ENCODE data around the gene CPNE6. TPM values are rescaled to one million over a fixed set of nuclear protein-coding genes. Genes with fewer than 3 reads are reported as not detected.

The CPNE6 gene
- total and polyA plus RNA-seq, 2 of the 13 experiments (the other 11 are each of a cell fraction or from before 2014, with no cell fraction given): not detected

DNA sequence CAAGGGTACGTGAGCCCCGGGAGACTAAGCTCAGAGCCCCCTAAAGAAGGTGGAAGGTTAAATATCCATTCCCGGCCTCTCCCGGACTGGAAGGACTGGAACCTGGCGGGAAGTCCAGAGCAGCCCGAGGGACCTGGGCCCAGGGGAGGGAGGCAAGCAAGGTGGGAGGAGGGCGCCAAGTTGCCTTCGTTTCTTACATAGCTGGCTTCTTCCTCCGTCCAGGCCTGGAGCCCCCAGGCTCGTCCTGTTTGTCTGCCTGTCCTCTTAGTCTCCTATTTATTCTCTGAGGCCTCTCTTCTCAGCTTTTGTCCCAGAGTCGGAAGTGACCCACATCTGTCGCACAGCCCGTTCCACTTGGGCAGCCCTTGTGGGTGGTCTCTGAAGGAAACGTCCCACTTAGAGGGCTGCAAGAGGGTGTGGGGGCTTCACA lies 23.5 kb downstream of the CPNE6 start:
- no peaks in the 10 kb centered on the region for H3K9me3 ChIP-seq (ENCODE audit: low read length)
- ChIA-PET CTCF (ENCODE audit: low intra/inter-chr PET ratio, low total read pairs) (interaction anchor here (2.7 to 3.3 kb wide), 2 partner anchors 14 to 36 kb away, joined by 10 to 15 read pairs; no protein-coding TSS in a partner anchor), POLR2A (interaction anchor here (0.5 to 14.4 kb wide), 54 partner anchors 8 to 1112 kb away, joined by 3 to 627 read pairs (median 8); partner anchors contain the start of genes ACIN1, AJUBA, C14orf119 and CARMIL3)
- 0 out of 2 replicates have a peak, but pooled peaks cover 4% of the 10 kb centered on the region for H4K20me1 ChIP-seq (ENCODE audit: insufficient read depth, low read length)
- WGBS (ENCODE audit: low lambda C conversion rate): 3% methylated on average over 14 of the region's 14 CpGs
- H3K4me3 ChIP-seq (replicated peaks in 1 of 3; ENCODE audit: insufficient read depth in 1 of 3, low read depth in 2 of 3, low read length in 3 of 3): peak overlapping the region; percentile 86 to 98 (median 97)
- H3K27ac ChIP-seq (ENCODE audit: extremely low read length, insufficient read depth, low read length): peak overlapping the region; percentile 87
- H3K79me2 ChIP-seq (ENCODE audit: insufficient read depth, low read length): peaks cover 28% of the 10 kb centered on the region
- peak overlapping the region; percentile 99 for H3K9ac ChIP-seq (ENCODE audit: insufficient read depth, low read depth, low read length)
- H3K27me3 ChIP-seq (ENCODE audit: control insufficient read depth in 1 of 2, insufficient read depth in 2 of 2, low read length in 2 of 2): peaks cover 0 to 6% of the 10 kb centered on the region in 2 experiments; a peak in 1 of 5 replicates
- BruUV-seq (replicated peaks): TSS peak; percentile 82
- in situ Hi-C loops (cut with HindIII; ENCODE audit: extremely low pct_ligation_motif_present, low pct_unique_long_range_greater_than_20kb): loop anchor here (5.0 kb wide), 2 partner anchors 38 to 83 kb away; no protein-coding TSS in a partner anchor
- intact Hi-C loops (cut with micrococcal nuclease; ENCODE audit: unreplicated experiment): loop anchor here (1.0 to 5.0 kb wide), 7 partner anchors 13 to 483 kb away; partner anchors contain the start of genes DCAF11, EMC9, IRF9 and NRL
- FAIRE-seq: no peak
- no peak overlapping the region for H2AFZ ChIP-seq (ENCODE audit: low read length)
- peaks cover 62% of the 10 kb centered on the region for H3K4me1 ChIP-seq (ENCODE audit: insufficient read depth, low read length)
- peaks cover 26 to 30% of the 10 kb centered on the region in 2 experiments for H3K36me3 ChIP-seq (replicated peaks in 1 of 2; ENCODE audit: control insufficient read depth in 1 of 2, insufficient read depth in 2 of 2, low read length in 2 of 2)
- peak overlapping the region; percentile 99 for H3K4me2 ChIP-seq (ENCODE audit: low read depth, low read length)
- no peak for DNase-seq (ENCODE audit: low spot score)
- peak; percentile 0 for ATAC-seq
- TF ChIP-seq REPIN1 (CRISPR knock-in tag; IDR thresholded peaks at IDR 0.05; ENCODE audit: borderline replicate concordance, low read depth) (no peak), ZNF468 (CRISPR knock-in tag; IDR thresholded peaks at IDR 0.05) (no peak), JUND (CRISPR knock-in tag; IDR thresholded peaks at IDR 0.05) (no peak), NR1H2 (CRISPR knock-in tag; IDR thresholded peaks at IDR 0.05; ENCODE audit: borderline replicate concordance, low read depth) (no peak), RFXAP (CRISPR knock-in tag; IDR thresholded peaks at IDR 0.05; ENCODE audit: borderline replicate concordance) (no peak; the same call in 1 of the 2 replicates), ATF5 (CRISPR knock-in tag; IDR thresholded peaks at IDR 0.05; ENCODE audit: low read depth) (no peak; the same call in 1 of the 2 replicates), PITX1 (CRISPR knock-in tag; IDR thresholded peaks at IDR 0.05) (no peak), ZNF383 (CRISPR knock-in tag; IDR thresholded peaks at IDR 0.05; ENCODE audit: borderline replicate concordance) (peak; percentile 97), KLF15 (CRISPR knock-in tag; IDR thresholded peaks at IDR 0.05; ENCODE audit: borderline replicate concordance) (0 out of 2 replicates have a peak, but pooled peaks have one; percentile 1), ZNF704 (CRISPR knock-in tag; IDR thresholded peaks at IDR 0.05; ENCODE audit: borderline replicate concordance) (no peak), TEAD3 (CRISPR knock-in tag; optimal IDR thresholded peaks at IDR 0.05; ENCODE audit: borderline replicate concordance) (no peak), ZNF432 (CRISPR knock-in tag; IDR thresholded peaks at IDR 0.05; ENCODE audit: borderline replicate concordance) (no peak), ZNF788 (CRISPR knock-in tag; IDR thresholded peaks at IDR 0.05; ENCODE audit: borderline replicate concordance) (no peak), RFX5 (IDR thresholded peaks at IDR 0.05; ENCODE audit: low read depth, low read length) (no peak), NFYB (CRISPR knock-in tag; IDR thresholded peaks at IDR 0.05) (no peak), SNAI1 (CRISPR knock-in tag; IDR thresholded peaks at IDR 0.05; ENCODE audit: borderline replicate concordance) (0 out of 2 replicates have a peak, but pooled peaks have one; percentile 8)
- TF ChIP-seq, protein P1, sequence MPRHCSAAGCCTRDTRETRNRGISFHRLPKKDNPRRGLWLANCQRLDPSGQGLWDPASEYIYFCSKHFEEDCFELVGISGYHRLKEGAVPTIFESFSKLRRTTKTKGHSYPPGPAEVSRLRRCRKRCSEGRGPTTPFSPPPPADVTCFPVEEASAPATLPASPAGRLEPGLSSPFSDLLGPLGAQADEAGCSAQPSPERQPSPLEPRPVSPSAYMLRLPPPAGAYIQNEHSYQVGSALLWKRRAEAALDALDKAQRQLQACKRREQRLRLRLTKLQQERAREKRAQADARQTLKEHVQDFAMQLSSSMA (CRISPR knock-in tag; IDR thresholded peaks at IDR 0.05): no peak
- TF ChIP-seq, protein P2, sequence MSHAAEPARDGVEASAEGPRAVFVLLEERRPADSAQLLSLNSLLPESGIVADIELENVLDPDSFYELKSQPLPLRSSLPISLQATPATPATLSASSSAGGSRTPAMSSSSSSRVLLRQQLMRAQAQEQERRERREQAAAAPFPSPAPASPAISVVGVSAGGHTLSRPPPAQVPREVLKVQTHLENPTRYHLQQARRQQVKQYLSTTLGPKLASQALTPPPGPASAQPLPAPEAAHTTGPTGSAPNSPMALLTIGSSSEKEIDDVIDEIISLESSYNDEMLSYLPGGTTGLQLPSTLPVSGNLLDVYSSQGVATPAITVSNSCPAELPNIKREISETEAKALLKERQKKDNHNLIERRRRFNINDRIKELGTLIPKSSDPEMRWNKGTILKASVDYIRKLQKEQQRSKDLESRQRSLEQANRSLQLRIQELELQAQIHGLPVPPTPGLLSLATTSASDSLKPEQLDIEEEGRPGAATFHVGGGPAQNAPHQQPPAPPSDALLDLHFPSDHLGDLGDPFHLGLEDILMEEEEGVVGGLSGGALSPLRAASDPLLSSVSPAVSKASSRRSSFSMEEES (CRISPR knock-in tag; IDR thresholded peaks at IDR 0.05): no peak

All from HepG2 (cell line).